ENCODE results near the gene AP3B2. TPM values are rescaled to one million over a fixed set of nuclear protein-coding genes. Genes with fewer than 3 reads are reported as not detected.

The AP3B2 gene
- total and polyA plus RNA-seq, 9 donors, result 0.18 to 0.82 (median 0.52) TPM

DNA sequence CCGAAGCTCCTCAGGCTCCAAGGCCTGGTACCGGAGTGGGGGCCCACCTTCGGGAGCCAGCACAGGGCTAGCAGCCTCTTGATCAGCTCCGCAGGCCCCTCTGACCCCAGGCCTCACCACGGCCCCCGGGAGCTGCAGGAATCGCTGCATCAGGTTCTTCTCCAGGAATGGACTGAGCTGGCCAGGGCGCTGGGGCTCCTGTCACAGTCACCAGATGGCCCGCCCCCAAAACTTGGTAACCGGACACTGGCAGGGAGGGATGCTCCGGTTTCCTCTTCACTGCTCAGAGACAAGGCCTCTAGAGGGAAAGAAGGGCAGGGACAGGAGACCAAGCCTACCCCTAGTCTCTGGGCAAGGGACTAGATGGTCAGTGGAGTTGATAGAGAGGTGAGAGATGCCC lies 9.9 kb downstream of the AP3B2 start:
- WGBS (ENCODE audit: insufficient coverage), result 40% methylated on average over 10 of the region's 11 CpGs
- no peak overlapping the region for H3K27ac ChIP-seq (ENCODE audit: low read length)
- no peaks in the 10 kb centered on the region for H3K27me3 ChIP-seq (ENCODE audit: control insufficient read depth, insufficient read depth, low read length)

DNA sequence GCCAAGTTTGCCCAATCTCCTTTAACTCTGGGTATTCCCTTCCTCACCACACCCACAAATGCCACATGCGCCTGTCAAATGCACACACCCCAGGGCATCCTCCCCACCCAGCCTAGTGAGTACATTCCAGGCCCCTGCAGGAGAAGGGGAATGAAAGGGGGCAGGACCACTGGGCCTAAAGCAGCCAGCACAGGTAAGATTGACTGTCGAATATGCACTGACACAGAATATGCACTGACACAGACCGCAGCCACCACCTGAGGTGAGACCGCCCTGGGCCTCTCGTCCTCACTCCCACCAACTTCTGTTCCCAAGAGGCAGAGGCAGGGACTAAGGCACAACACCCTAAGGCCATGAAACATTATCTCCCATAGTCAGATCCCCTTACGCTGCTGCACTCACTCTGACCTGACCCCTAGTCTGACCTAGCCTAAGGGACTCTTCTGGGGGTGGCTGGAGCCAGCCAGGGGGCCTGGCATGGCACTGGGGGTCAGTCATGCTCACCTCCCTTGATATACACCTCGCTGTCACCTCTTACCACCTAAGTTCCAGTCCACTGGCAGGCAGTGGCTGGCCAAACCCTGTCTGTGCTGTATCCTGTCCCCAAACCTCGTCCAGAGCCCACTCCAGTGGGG lies 10.8 kb downstream of the AP3B2 start:
- H3K27ac ChIP-seq (ENCODE audit: low read length), result no peak overlapping the region
- no peaks in the 10 kb centered on the region for H3K36me3 ChIP-seq (ENCODE audit: control insufficient read depth, insufficient read depth, low read length)
- H3K9me3 ChIP-seq (replicated peaks; ENCODE audit: control insufficient read depth, low read depth, low read length), result no peaks in the 10 kb centered on the region
- H3K4me3 ChIP-seq (ENCODE audit: low read length), result no peak overlapping the region
- WGBS (ENCODE audit: insufficient coverage), result 69% methylated on average over 5 of the region's 8 CpGs
- H3K4me1 ChIP-seq (ENCODE audit: control insufficient read depth, insufficient read depth, low read length), result no peaks in the 10 kb centered on the region
- no peaks in the 10 kb centered on the region for H3K27me3 ChIP-seq (ENCODE audit: control insufficient read depth, insufficient read depth, low read length)
- DNase-seq, result no peak

More for the DNA sequence above, 9.9 kb downstream of the AP3B2 start:
- no peaks in the 10 kb centered on the region for H3K36me3 ChIP-seq (ENCODE audit: control insufficient read depth, insufficient read depth, low read length)
- H3K4me3 ChIP-seq (ENCODE audit: low read length), result no peak overlapping the region
- no peaks in the 10 kb centered on the region for H3K9me3 ChIP-seq (replicated peaks; ENCODE audit: control insufficient read depth, low read depth, low read length)
- DNase-seq, result no peak
- H3K4me1 ChIP-seq (ENCODE audit: control insufficient read depth, insufficient read depth, low read length), result no peaks in the 10 kb centered on the region

DNA sequence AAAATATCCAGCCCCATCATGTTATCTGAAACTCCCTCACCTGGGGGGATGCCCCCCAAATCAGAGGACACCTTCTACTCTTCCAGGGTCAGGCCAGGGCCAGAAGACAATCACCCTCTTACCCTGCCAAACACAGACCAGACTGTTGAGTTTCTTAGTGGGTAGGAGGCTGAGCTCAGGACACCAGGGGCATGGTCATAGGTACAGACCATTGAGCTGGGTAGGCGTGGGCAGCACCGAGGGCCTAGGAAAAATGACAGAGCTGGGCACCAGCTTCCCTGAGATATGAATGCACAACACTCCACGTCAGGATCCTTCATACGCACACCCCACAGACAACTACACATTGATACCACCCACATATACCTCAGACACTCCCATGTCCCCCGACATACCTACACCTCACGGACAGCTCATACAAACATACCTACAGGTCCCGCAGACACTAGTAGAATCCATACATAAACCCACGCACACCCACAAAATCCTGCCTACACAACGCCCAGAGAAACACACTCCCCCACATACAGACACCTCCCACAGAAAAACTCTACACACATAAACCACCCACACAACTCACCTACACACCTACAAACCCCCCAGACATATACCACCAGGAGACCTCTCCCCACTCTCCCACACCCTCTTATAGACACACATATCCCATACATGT lies 11.8 kb downstream of the AP3B2 start:
- Histone ChIP-seq H3K9me3 (replicated peaks; ENCODE audit: control insufficient read depth, low read depth, low read length) (no peaks in the 10 kb centered on the region), H3K27ac (ENCODE audit: low read length) (no peak overlapping the region), H3K4me1 (ENCODE audit: control insufficient read depth, insufficient read depth, low read length) (no peaks in the 10 kb centered on the region), H3K36me3 (ENCODE audit: control insufficient read depth, insufficient read depth, low read length) (no peaks in the 10 kb centered on the region), H3K27me3 (ENCODE audit: control insufficient read depth, insufficient read depth, low read length) (no peaks in the 10 kb centered on the region), H3K4me3 (ENCODE audit: low read length) (no peak overlapping the region)
- WGBS (ENCODE audit: insufficient coverage), result 89% methylated on average over 9 of the region's 9 CpGs
- DNase-seq, result no peak

DNA sequence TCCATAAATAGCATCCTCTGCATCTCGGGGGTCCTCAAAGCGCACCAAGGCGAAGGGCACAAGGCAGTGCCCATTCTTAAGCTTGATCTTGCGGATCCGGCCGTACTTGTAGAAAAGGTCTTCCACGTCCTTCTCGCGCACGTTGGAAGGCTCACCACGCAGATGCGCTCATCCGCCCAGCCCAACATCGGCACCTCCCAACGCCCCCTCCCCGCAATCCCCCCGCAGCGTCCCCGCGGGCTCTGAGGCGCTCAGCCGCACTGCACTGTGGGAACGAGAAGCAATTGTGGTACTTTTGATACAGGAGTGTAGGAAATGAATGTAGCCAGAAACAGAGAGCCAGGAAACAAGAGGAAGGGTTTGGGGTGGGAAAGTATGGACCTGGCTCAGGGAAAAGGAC lies 17.5 kb downstream of the AP3B2 start:
- Histone ChIP-seq H3K27me3 (ENCODE audit: control insufficient read depth, insufficient read depth, low read length) (no peaks in the 10 kb centered on the region), H3K9me3 (replicated peaks; ENCODE audit: control insufficient read depth, low read depth, low read length) (no peaks in the 10 kb centered on the region), H3K36me3 (ENCODE audit: control insufficient read depth, insufficient read depth, low read length) (no peaks in the 10 kb centered on the region), H3K27ac (ENCODE audit: low read length) (no peak overlapping the region), H3K4me1 (ENCODE audit: control insufficient read depth, insufficient read depth, low read length) (no peaks in the 10 kb centered on the region), H3K4me3 (ENCODE audit: low read length) (no peak overlapping the region)
- DNase-seq, result no peak
- 89% methylated on average over 23 of the region's 23 CpGs for whole genome bisulfite sequencing (ENCODE audit: insufficient coverage)

DNA sequence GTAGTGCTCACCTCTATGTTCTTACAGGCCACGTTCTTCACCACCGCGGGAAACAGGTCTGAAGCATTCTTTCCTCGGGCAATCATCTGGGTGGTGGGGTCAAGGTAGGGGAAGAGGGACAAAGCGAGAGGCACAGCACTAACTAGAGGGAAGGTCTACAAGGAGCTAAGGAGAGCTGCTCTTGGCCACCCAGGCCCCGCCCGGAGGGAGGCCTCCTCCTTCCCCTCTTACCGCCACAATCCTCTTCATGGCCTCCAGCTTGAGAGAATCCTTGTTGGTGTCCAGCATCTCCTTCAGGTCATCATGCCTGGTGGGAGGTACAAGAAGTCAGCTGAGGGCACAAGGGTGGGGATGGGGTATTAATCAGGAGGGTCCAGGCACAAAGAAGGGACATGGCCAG lies 20.5 kb downstream of the AP3B2 start:
- H3K27ac ChIP-seq (ENCODE audit: low read length), result no peak overlapping the region
- H3K9me3 ChIP-seq (replicated peaks; ENCODE audit: control insufficient read depth, low read depth, low read length), result no peaks in the 10 kb centered on the region
- H3K27me3 ChIP-seq (ENCODE audit: control insufficient read depth, insufficient read depth, low read length), result no peaks in the 10 kb centered on the region
- no peak overlapping the region for H3K4me3 ChIP-seq (ENCODE audit: low read length)
- no CpG with 5 or more reads among the region's 8 CpGs for WGBS (ENCODE audit: insufficient coverage)
- no peak for DNase-seq
- H3K4me1 ChIP-seq (ENCODE audit: control insufficient read depth, insufficient read depth, low read length), result no peaks in the 10 kb centered on the region
- H3K36me3 ChIP-seq (ENCODE audit: control insufficient read depth, insufficient read depth, low read length), result no peaks in the 10 kb centered on the region

DNA sequence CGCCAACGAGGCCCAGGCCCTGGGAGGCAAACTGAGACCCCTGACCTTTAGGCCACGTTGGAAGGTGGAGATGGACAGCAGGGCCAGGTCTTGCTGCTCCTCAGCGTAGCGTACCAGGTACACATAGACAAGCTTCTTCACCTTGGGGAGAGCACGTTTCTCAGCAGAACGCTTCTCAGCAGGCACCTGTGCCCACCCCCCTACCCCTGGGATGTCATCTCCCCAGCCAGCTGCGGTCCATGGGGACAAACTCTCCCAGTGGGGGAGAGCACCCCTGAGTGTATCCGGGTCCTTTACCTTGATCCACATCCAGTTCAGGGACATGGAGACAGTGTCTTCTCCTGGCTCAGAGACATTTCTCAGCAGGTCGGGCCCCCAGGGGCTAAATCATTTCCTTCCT lies 21.0 kb downstream of the AP3B2 start:
- 96% methylated on average over 5 of the region's 10 CpGs for WGBS (ENCODE audit: insufficient coverage)
- no peaks in the 10 kb centered on the region for H3K9me3 ChIP-seq (replicated peaks; ENCODE audit: control insufficient read depth, low read depth, low read length)
- H3K4me3 ChIP-seq (ENCODE audit: low read length), result no peak overlapping the region
- no peak overlapping the region for H3K27ac ChIP-seq (ENCODE audit: low read length)
- no peak for DNase-seq
- no peaks in the 10 kb centered on the region for H3K36me3 ChIP-seq (ENCODE audit: control insufficient read depth, insufficient read depth, low read length)
- H3K4me1 ChIP-seq (ENCODE audit: control insufficient read depth, insufficient read depth, low read length), result no peaks in the 10 kb centered on the region
- H3K27me3 ChIP-seq (ENCODE audit: control insufficient read depth, insufficient read depth, low read length), result no peaks in the 10 kb centered on the region

DNA sequence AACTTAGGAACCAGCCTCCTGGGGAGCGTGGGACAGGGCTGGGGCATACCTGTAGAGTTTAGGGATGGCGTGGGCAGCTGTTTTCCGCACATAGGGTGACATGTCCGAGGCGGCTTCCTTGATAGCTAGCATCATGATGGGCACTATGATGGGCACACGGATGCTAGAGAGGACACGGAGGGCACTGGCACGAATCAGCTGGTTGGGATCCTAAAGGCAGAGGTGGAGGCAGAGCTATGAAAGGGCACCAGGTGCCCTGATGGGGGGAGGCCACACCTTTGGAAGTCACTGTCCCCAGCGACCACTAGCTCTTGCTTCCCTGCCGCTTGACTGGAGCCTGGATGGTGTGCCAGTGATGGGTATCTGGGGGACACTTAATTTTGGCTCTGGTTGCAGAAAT lies 28.3 kb downstream of the AP3B2 start:
- Histone ChIP-seq H3K4me3 (ENCODE audit: low read length) (no peak overlapping the region), H3K27me3 (ENCODE audit: control insufficient read depth, insufficient read depth, low read length) (peaks cover 37% of the 10 kb centered on the region), H3K4me1 (ENCODE audit: control insufficient read depth, insufficient read depth, low read length) (peaks cover 5% of the 10 kb centered on the region), H3K27ac (ENCODE audit: low read length) (no peak overlapping the region), H3K36me3 (ENCODE audit: control insufficient read depth, insufficient read depth, low read length) (no peaks in the 10 kb centered on the region), H3K9me3 (replicated peaks; ENCODE audit: control insufficient read depth, low read depth, low read length) (no peaks in the 10 kb centered on the region)
- no peak for DNase-seq
- WGBS (ENCODE audit: insufficient coverage), result 84% methylated on average over 10 of the region's 10 CpGs

DNA sequence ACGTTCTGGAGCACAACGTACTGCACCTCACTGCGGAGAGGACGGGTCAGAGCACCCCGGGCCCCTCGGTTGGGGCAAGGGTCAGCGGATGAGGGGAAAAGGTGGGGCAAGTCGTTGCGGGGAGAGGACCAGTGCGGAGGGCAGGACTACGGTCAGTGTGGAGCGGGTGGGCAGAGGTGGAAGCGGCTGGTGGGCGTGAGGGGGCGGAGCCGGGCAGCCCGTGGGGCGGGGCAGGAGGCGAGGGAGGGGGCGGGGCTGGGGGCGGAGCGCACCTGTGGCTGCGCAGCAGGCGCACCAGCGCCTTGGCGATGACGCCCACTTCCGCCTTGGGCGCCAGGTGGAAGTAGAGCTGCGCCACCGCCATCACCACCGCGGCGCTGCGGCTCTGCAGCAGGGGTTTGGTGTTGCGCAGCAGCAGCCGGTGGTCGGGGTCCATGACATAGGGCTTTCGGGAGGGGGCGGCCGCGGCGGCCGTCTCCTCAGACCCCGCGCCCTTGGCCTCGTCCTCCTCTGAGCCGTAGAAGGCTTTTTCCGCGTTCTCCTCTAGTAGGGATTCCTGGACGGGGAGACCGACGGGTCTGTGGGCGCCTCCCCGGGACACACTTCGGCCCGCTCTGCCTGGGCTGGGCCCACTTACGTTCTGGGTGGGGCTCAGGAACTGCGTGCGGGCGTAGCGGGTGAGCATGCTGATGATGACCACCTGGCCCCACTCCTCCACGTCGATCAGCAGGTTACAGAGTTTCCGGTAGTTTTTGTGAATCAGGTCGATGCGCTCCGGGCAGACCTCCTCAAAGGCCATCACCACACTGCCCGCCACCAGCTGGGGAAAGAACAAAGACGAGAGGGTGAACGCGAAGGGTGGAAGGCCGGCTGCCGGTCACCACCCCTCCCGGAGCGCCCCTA lies 29.2 kb downstream of the AP3B2 start:
- H3K36me3 ChIP-seq (ENCODE audit: control insufficient read depth, insufficient read depth, low read length), result no peaks in the 10 kb centered on the region
- peaks cover 37% of the 10 kb centered on the region for H3K27me3 ChIP-seq (ENCODE audit: control insufficient read depth, insufficient read depth, low read length)
- H3K27ac ChIP-seq (ENCODE audit: low read length), result no peak overlapping the region
- peaks cover 5% of the 10 kb centered on the region for H3K4me1 ChIP-seq (ENCODE audit: control insufficient read depth, insufficient read depth, low read length)
- no peak overlapping the region for H3K4me3 ChIP-seq (ENCODE audit: low read length)
- WGBS (ENCODE audit: insufficient coverage), result 2% methylated on average over 56 of the region's 76 CpGs
- no peak for DNase-seq
- H3K9me3 ChIP-seq (replicated peaks; ENCODE audit: control insufficient read depth, low read depth, low read length), result no peaks in the 10 kb centered on the region

DNA sequence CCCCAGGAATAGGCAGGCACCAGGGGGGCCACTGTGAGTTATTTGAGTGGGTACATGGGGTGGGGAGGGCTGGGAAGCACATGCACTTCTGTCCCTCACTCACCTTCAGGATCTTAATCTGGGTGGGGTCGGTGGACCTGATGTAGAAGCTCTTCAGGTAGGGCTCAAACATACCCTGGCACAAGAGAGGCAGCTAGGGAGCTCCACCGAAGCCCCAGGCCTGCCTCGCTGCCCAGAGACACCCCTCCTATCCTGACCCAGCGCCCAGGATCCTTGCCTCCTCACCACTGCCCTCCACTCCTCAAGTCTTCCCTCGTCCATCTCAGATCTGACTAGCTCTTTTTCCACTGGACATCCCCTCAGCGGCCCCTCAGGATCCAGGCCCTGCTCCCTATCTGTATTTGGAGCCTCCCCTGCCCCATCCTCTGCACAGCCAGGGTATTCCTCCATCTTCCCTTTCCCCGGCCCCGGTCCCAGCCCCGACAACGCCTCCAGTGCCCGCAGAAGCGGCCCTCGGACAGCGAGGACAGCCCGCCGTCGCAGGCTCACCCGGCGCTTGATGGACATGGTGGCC lies 30.0 kb downstream of the AP3B2 start:
- H3K4me1 ChIP-seq (ENCODE audit: control insufficient read depth, insufficient read depth, low read length), result peaks cover 5% of the 10 kb centered on the region
- H3K27me3 ChIP-seq (ENCODE audit: control insufficient read depth, insufficient read depth, low read length), result peaks cover 37% of the 10 kb centered on the region
- H3K9me3 ChIP-seq (replicated peaks; ENCODE audit: control insufficient read depth, low read depth, low read length), result no peaks in the 10 kb centered on the region
- 18% methylated on average over 18 of the region's 19 CpGs for WGBS (ENCODE audit: insufficient coverage)
- no peaks in the 10 kb centered on the region for H3K36me3 ChIP-seq (ENCODE audit: control insufficient read depth, insufficient read depth, low read length)
- DNase-seq, result no peak
- H3K4me3 ChIP-seq (ENCODE audit: low read length), result no peak overlapping the region
- H3K27ac ChIP-seq (ENCODE audit: low read length), result no peak overlapping the region
